Measurements from ENCODE around the gene ENPP3. TPM values are rescaled to one million over a fixed set of nuclear protein-coding genes. Genes with fewer than 3 reads are reported as not detected.

The ENPP3 gene
- total and polyA plus RNA-seq, 2 of the 13 experiments (the other 11 are each of a cell fraction or from before 2014, with no cell fraction given): 40.0 to 75.4 TPM

- TF ChIP-seq CCDC6 (CRISPR knock-in tag; IDR thresholded peaks at IDR 0.05) (no peak), PHF20 (CRISPR knock-in tag; IDR thresholded peaks at IDR 0.05) (no peak), CTCF (CRISPR knock-in tag; IDR thresholded peaks at IDR 0.05) (no peak), FOXP4 (CRISPR knock-in tag; IDR thresholded peaks at IDR 0.05) (no peak), PLRG1 (conservative IDR thresholded peaks at IDR 0.05) (no peak), ZNF331 (CRISPR knock-in tag; IDR thresholded peaks at IDR 0.05) (no peak), RBFOX2 (IDR thresholded peaks at IDR 0.05; ENCODE audit: low read depth, low read length) (no peak), ISL2 (CRISPR knock-in tag; IDR thresholded peaks at IDR 0.05) (no peak), KDM3A (CRISPR knock-in tag; IDR thresholded peaks at IDR 0.05; ENCODE audit: low read depth) (no peak)
These were observed 26.6 kb downstream of the ENPP3 start (continued) for GRCh38 chr6:131663578-131664165.

GRCh38 chr6:131669891-131670290, 32.8 kb downstream of the ENPP3 start:
- no peak for TF ChIP-seq ATF7 (IDR thresholded peaks at IDR 0.05)
- TF ChIP-seq ATF7 (CRISPR knock-in tag; IDR thresholded peaks at IDR 0.05): no peak
- no peak for TF ChIP-seq ZNF382 (CRISPR knock-in tag; IDR thresholded peaks at IDR 0.05; ENCODE audit: borderline replicate concordance)
- TF ChIP-seq RNF2 (conservative IDR thresholded peaks at IDR 0.05; ENCODE audit: low read depth): no peak
- TF ChIP-seq REXO4 (CRISPR knock-in tag; IDR thresholded peaks at IDR 0.05; ENCODE audit: borderline replicate concordance): no peak
- no peak for TF ChIP-seq SKI (IDR thresholded peaks at IDR 0.05; ENCODE audit: partially characterized antibody)
- TF ChIP-seq ZNF317 (CRISPR knock-in tag; IDR thresholded peaks at IDR 0.05): no peak
- no peak for TF ChIP-seq ZNF558 (CRISPR knock-in tag; IDR thresholded peaks at IDR 0.05; ENCODE audit: borderline replicate concordance)
- no peak for TF ChIP-seq STAT5B (CRISPR knock-in tag; IDR thresholded peaks at IDR 0.05)
- no peak for TF ChIP-seq IRX3 (CRISPR knock-in tag; IDR thresholded peaks at IDR 0.05; ENCODE audit: borderline replicate concordance, low read depth)
- no peak for TF ChIP-seq CEBPB (IDR thresholded peaks at IDR 0.05; ENCODE audit: borderline replicate concordance, low read depth, low read length)
- no peak for TF ChIP-seq ATF7-NPFF (CRISPR knock-in tag; IDR thresholded peaks at IDR 0.05; ENCODE audit: low read depth)
- no peak for TF ChIP-seq IKZF1 (IDR thresholded peaks at IDR 0.05)
- TF ChIP-seq RXRB (CRISPR knock-in tag; IDR thresholded peaks at IDR 0.05; ENCODE audit: borderline replicate concordance): no peak
- no peak overlapping the region for H3K4me3 ChIP-seq (replicated peaks in 1 of 3; ENCODE audit: insufficient read depth in 1 of 3, low read depth in 2 of 3, low read length in 3 of 3)
- BruUV-seq (replicated peaks): no TSS peak
- in situ Hi-C loops (cut with HindIII; ENCODE audit: extremely low pct_ligation_motif_present, low pct_unique_long_range_greater_than_20kb) (no loop called here), intact Hi-C loops (cut with micrococcal nuclease; ENCODE audit: unreplicated experiment) (no loop called here)
- no peak for DNase-seq (ENCODE audit: low spot score)
- no peak overlapping the region for H3K9ac ChIP-seq (ENCODE audit: insufficient read depth, low read depth, low read length)
- no peaks in the 10 kb centered on the region for H3K9me3 ChIP-seq (ENCODE audit: low read length)
- H3K27me3 ChIP-seq (ENCODE audit: control insufficient read depth in 1 of 2, insufficient read depth in 2 of 2, low read length in 2 of 2): no peaks in the 10 kb centered on the region
- no peaks in the 10 kb centered on the region for H4K20me1 ChIP-seq (ENCODE audit: insufficient read depth, low read length)
- ChIA-PET CTCF (ENCODE audit: low intra/inter-chr PET ratio, low total read pairs) (no interaction called here), POLR2A (no interaction called here)
- no peak overlapping the region for H3K27ac ChIP-seq (ENCODE audit: extremely low read length, insufficient read depth, low read length)
- ATAC-seq: no peak
- no peak overlapping the region for H2AFZ ChIP-seq (ENCODE audit: low read length)
- FAIRE-seq: no peak
- no peak overlapping the region for H3K4me2 ChIP-seq (ENCODE audit: low read depth, low read length)
- H3K4me1 ChIP-seq (ENCODE audit: insufficient read depth, low read length): no peaks in the 10 kb centered on the region
- peaks cover 13 to 53% of the 10 kb centered on the region in 2 experiments for H3K36me3 ChIP-seq (replicated peaks in 1 of 2; ENCODE audit: control insufficient read depth in 1 of 2, insufficient read depth in 2 of 2, low read length in 2 of 2)
- WGBS (ENCODE audit: low lambda C conversion rate): 95% methylated on average over 1 of the region's 1 CpG
- H3K79me2 ChIP-seq (ENCODE audit: insufficient read depth, low read length): no peaks in the 10 kb centered on the region
